Measurements from ENCODE around the gene ASF1B. TPM values are rescaled to one million over a fixed set of nuclear protein-coding genes. Genes with fewer than 3 reads are reported as not detected.

Gene ASF1B
- total and polyA plus RNA-seq, 2 donors (not counting 1 experiment from before 2014, with no cell fraction given), result 2.6 to 6.5 TPM

GRCh38 chr19:14072535-14073260 is 63.7 kb downstream of the ASF1B start, which contains the start of gene MISP3:
Gene MISP3, plus strand, starts transcription at chr19:14072786. Its CDS starts 524 bp downstream, at chr19:14073310.
- H3K4me2 ChIP-seq (ENCODE audit: extremely low read depth, insufficient read depth, low read length), result peak within 1 kb of the TSS; percentile 86
- H3K27ac ChIP-seq (ENCODE audit: insufficient read depth, low read length), result no peak within 1 kb of the TSS
- H4K20me1 ChIP-seq (ENCODE audit: control insufficient read depth, extremely low read depth, insufficient read depth, low read length), result no peaks in the 10 kb centered on the region
- peak; percentile 34 to 53 for DNase-seq (ENCODE audit: low read depth in 2 of 2)
- no peaks in the 10 kb centered on the region for H3K79me2 ChIP-seq (ENCODE audit: control insufficient read depth, insufficient read depth, low read length)
- peak within 1 kb of the TSS; percentile 50 for H2AFZ ChIP-seq (ENCODE audit: low read length)
- peak within 1 kb of the TSS; percentile 68 to 85 (median 78) for H3K4me3 ChIP-seq (replicated peaks in 1 of 4; ENCODE audit: control extremely low read depth in 1 of 4, insufficient read depth in 1 of 4, low read depth in 3 of 4, low read length in 4 of 4)
- peak within 1 kb of the TSS; percentile 36 for H3K9ac ChIP-seq (ENCODE audit: insufficient read depth, low read length)
- no peak for TF ChIP-seq EZH2 (IDR thresholded peaks at IDR 0.05; ENCODE audit: low read length, missing control alignments)
- TF ChIP-seq, protein P1, sequence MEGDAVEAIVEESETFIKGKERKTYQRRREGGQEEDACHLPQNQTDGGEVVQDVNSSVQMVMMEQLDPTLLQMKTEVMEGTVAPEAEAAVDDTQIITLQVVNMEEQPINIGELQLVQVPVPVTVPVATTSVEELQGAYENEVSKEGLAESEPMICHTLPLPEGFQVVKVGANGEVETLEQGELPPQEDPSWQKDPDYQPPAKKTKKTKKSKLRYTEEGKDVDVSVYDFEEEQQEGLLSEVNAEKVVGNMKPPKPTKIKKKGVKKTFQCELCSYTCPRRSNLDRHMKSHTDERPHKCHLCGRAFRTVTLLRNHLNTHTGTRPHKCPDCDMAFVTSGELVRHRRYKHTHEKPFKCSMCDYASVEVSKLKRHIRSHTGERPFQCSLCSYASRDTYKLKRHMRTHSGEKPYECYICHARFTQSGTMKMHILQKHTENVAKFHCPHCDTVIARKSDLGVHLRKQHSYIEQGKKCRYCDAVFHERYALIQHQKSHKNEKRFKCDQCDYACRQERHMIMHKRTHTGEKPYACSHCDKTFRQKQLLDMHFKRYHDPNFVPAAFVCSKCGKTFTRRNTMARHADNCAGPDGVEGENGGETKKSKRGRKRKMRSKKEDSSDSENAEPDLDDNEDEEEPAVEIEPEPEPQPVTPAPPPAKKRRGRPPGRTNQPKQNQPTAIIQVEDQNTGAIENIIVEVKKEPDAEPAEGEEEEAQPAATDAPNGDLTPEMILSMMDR (conservative IDR thresholded peaks at IDR 0.05 in 1 of 2, IDR thresholded peaks at IDR 0.05 in 1 of 2; ENCODE audit: low read depth in 1 of 2, low read length in 2 of 2), result no peak
- no peaks in the 10 kb centered on the region for H3K9me3 ChIP-seq (ENCODE audit: control insufficient read depth, insufficient read depth, low read depth, low read length)
- H3K27me3 ChIP-seq (ENCODE audit: control insufficient read depth, insufficient read depth, low read length), result no peaks in the 10 kb centered on the region
- H3K4me1 ChIP-seq (ENCODE audit: control insufficient read depth, extremely low read depth, insufficient read depth, low read length), result peaks cover 7% of the 10 kb centered on the region
- no peaks in the 10 kb centered on the region for H3K36me3 ChIP-seq (ENCODE audit: control insufficient read depth, insufficient read depth, low read length)

- Histone ChIP-seq H3K79me2 (ENCODE audit: control insufficient read depth, insufficient read depth, low read length) (no peaks in the 10 kb centered on the region), H3K27me3 (ENCODE audit: control insufficient read depth, insufficient read depth, low read length) (no peaks in the 10 kb centered on the region), H2AFZ (ENCODE audit: low read length) (no peak overlapping the region), H3K36me3 (ENCODE audit: control insufficient read depth, insufficient read depth, low read length) (no peaks in the 10 kb centered on the region), H3K4me3 (replicated peaks in 1 of 4; ENCODE audit: control extremely low read depth in 1 of 4, insufficient read depth in 1 of 4, low read depth in 3 of 4, low read length in 4 of 4) (no peak overlapping the region), H3K4me1 (ENCODE audit: control insufficient read depth, extremely low read depth, insufficient read depth, low read length) (peaks cover 7% of the 10 kb centered on the region), H3K27ac (ENCODE audit: insufficient read depth, low read length) (no peak overlapping the region), H4K20me1 (ENCODE audit: control insufficient read depth, extremely low read depth, insufficient read depth, low read length) (no peaks in the 10 kb centered on the region), H3K4me2 (ENCODE audit: extremely low read depth, insufficient read depth, low read length) (no peak overlapping the region), H3K9me3 (ENCODE audit: control insufficient read depth, insufficient read depth, low read depth, low read length) (no peaks in the 10 kb centered on the region), H3K9ac (ENCODE audit: insufficient read depth, low read length) (no peak overlapping the region)
- TF ChIP-seq EZH2 (IDR thresholded peaks at IDR 0.05; ENCODE audit: low read length, missing control alignments), result no peak
- TF ChIP-seq, protein P1 (conservative IDR thresholded peaks at IDR 0.05 in 1 of 2, IDR thresholded peaks at IDR 0.05 in 1 of 2; ENCODE audit: low read depth in 1 of 2, low read length in 2 of 2), result no peak
- DNase-seq (ENCODE audit: low read depth in 2 of 2), result no peak
Measured at GRCh38 chr19:14070268-14071050, 65.9 kb downstream of the ASF1B start.

Other genes starting within 250 kb of the ASF1B start
- gene BRME1, start 230.5 kb downstream of the ASF1B start, total RNA-seq, result 0.51 and 0.83 TPM in 2 replicates
- gene BRME1, start 230.5 kb downstream of the ASF1B start, polyA plus RNA-seq, result 0.23 and 0.29 TPM in 2 replicates
- 5.1 and 10.6 TPM in 2 replicates for gene CC2D1A, start 230.4 kb downstream of the ASF1B start, total RNA-seq
- gene CC2D1A, start 230.4 kb downstream of the ASF1B start, polyA plus RNA-seq, result 7.0 and 9.3 TPM in 2 replicates
- 1.0 and 2.1 TPM in 2 replicates for gene PODNL1, start 198.2 kb downstream of the ASF1B start, total RNA-seq
- 3.5 and 6.9 TPM in 2 replicates for gene PODNL1, start 198.2 kb downstream of the ASF1B start, polyA plus RNA-seq
- gene DCAF15, start 184.1 kb downstream of the ASF1B start, total RNA-seq, result 5.1 and 6.3 TPM in 2 replicates
- 9.5 and 14.3 TPM in 2 replicates for gene DCAF15, start 184.1 kb downstream of the ASF1B start, polyA plus RNA-seq
- 1.0 and 2.6 TPM in 2 replicates for gene RFX1, start 130.3 kb downstream of the ASF1B start, total RNA-seq
- gene RFX1, start 130.3 kb downstream of the ASF1B start, polyA plus RNA-seq, result 0.44 and 2.4 TPM in 2 replicates
- gene RLN3, start 108.4 kb downstream of the ASF1B start, total RNA-seq, result not detected in 2 replicates
- not detected in 2 replicates for gene RLN3, start 108.4 kb downstream of the ASF1B start, polyA plus RNA-seq
- 2.1 and 2.6 TPM in 2 replicates for gene IL27RA, start 104.8 kb downstream of the ASF1B start, total RNA-seq
- gene IL27RA, start 104.8 kb downstream of the ASF1B start, polyA plus RNA-seq, result 0.84 and 1.2 TPM in 2 replicates
- 0.51 and 1.3 TPM in 2 replicates for gene PALM3, start 74.5 kb downstream of the ASF1B start, total RNA-seq
- gene PALM3, start 74.5 kb downstream of the ASF1B start, polyA plus RNA-seq, result 0.02 and 0.20 TPM in 2 replicates
- 0.77 and 0.83 TPM in 2 replicates for gene MISP3, start 63.8 kb downstream of the ASF1B start, total RNA-seq
- 0.33 and 0.41 TPM in 2 replicates for gene MISP3, start 63.8 kb downstream of the ASF1B start, polyA plus RNA-seq
- not detected in 2 replicates for gene C19orf67, start 50.8 kb downstream of the ASF1B start, total RNA-seq
- not detected in 2 replicates for gene C19orf67, start 50.8 kb downstream of the ASF1B start, polyA plus RNA-seq
- 19.0 and 24.1 TPM in 2 replicates for gene SAMD1, start 45.8 kb downstream of the ASF1B start, total RNA-seq
- 7.3 and 14.5 TPM in 2 replicates for gene SAMD1, start 45.8 kb downstream of the ASF1B start, polyA plus RNA-seq
- 30.6 and 43.6 TPM in 2 replicates for gene PRKACA, start 18.8 kb downstream of the ASF1B start, total RNA-seq
- 67.4 and 104 TPM in 2 replicates for gene PRKACA, start 18.8 kb downstream of the ASF1B start, polyA plus RNA-seq
- 3.1 and 3.5 TPM in 2 replicates for gene ADGRL1, start 69.6 kb upstream of the ASF1B start, total RNA-seq
- 0.88 and 1.7 TPM in 2 replicates for gene ADGRL1, start 69.6 kb upstream of the ASF1B start, polyA plus RNA-seq
- 17.2 and 40.6 TPM in 2 replicates for gene ADGRE5, start 244.9 kb upstream of the ASF1B start, total RNA-seq
- 32.9 and 46.3 TPM in 2 replicates for gene ADGRE5, start 244.9 kb upstream of the ASF1B start, polyA plus RNA-seq

All from fibroblast of lung (primary cell).